IMR-90 (cell line): Measurements from ENCODE around the gene PPP1CA. TPM values are rescaled to one million over a fixed set of nuclear protein-coding genes. Genes with fewer than 3 reads are reported as not detected.

Experiments
- ATAC-seq: fragments of 200-7000 bp; cut with Tn5 transposase; 2 replicates; pipeline ENCODE4 v1.9.1; 2020; ENCODE audit warnings: low read depth, mild to moderate bottlenecking, moderate library complexity
- BruUV-seq: library from RNA; stranded (reverse); fragments of 400-500 nt; replicated peaks from 2 replicates; lab custom pipeline; 2021; lab: Mats Ljungman, UMichigan
- CTCF ChIA-PET: fragments of 300-600 bp; formaldehyde crosslinking; extraction: SDS; loops from one replicate; lab custom pipeline; 2021; ENCODE audit warnings: antibody characterized with exemption; lab: Yijun Ruan, JAX
- POLR2A ChIA-PET: fragments of 300-600 bp; sonication (Branson Sonifier 250); formaldehyde crosslinking; loops from one replicate; lab custom pipeline; 2022; ENCODE audit warnings: antibody characterized with exemption; ENCODE audit not compliant: unreplicated experiment; lab: Charles Lee
- DNase-seq: peaks from one replicate; pipeline ENCODE4 v3.0.0; 2013
- H2AFZ ChIP-seq: replicated peaks from 2 replicates; pipeline ENCODE3; 2013; ENCODE audit warnings: low read length, mild to moderate bottlenecking; ENCODE audit not compliant: poor library complexity
- H2AK5ac ChIP-seq: 2 replicates; pipeline ENCODE4 v1.6.1; 2013; ENCODE audit warnings: low read depth, low read length, inconsistent platforms
- H2AK9ac ChIP-seq: replicated peaks from 2 replicates; pipeline ENCODE3; 2013; ENCODE audit warnings: mild to moderate bottlenecking, low read depth, low read length, moderate library complexity; ENCODE audit not compliant: poor library complexity
- H2BK120ac ChIP-seq: 2 replicates; pipeline ENCODE4 v1.6.1; 2013; ENCODE audit warnings: low read depth, low read length, inconsistent platforms
- H2BK15ac ChIP-seq: 3 replicates; pipeline ENCODE4 v1.6.1; 2013; ENCODE audit warnings: low read depth, low read length, inconsistent platforms
- H2BK20ac ChIP-seq: 2 replicates; pipeline ENCODE4 v1.6.1; 2013; ENCODE audit warnings: low read depth, mild to moderate bottlenecking, inconsistent platforms, low read length, moderate library complexity
- H2BK5ac ChIP-seq: 2 replicates; pipeline ENCODE4 v1.6.1; 2013; ENCODE audit warnings: mild to moderate bottlenecking, low read depth, low read length, inconsistent platforms; ENCODE audit not compliant: poor library complexity, severe bottlenecking
- H3K14ac ChIP-seq: replicated peaks from 2 replicates; pipeline ENCODE4 v1.6.1; 2013; ENCODE audit warnings: low read depth, low read length, inconsistent platforms
- H3K18ac ChIP-seq: 2 replicates; pipeline ENCODE4 v1.6.1; 2013; ENCODE audit warnings: low read depth, low read length, control low read depth
- H3K23ac ChIP-seq: 2 replicates; pipeline ENCODE4 v1.6.1; 2013; ENCODE audit warnings: low read depth, low read length, inconsistent platforms
- H3K27ac ChIP-seq: 2 replicates; pipeline ENCODE4 v1.5.1; 2013; ENCODE audit warnings: mild to moderate bottlenecking, control low read depth, low read length; ENCODE audit not compliant: insufficient read depth
- H3K27me3 ChIP-seq: 2 replicates; pipeline ENCODE4 v1.6.1; 2013; ENCODE audit warnings: low read length; ENCODE audit not compliant: control insufficient read depth, insufficient read depth
- H3K36me3 ChIP-seq: 2 replicates; pipeline ENCODE4 v1.6.1; 2013; ENCODE audit warnings: low read length, mixed read lengths; ENCODE audit not compliant: control insufficient read depth, insufficient read depth
- H3K4ac ChIP-seq: 2 replicates; pipeline ENCODE4 v1.6.1; 2013; ENCODE audit warnings: low read depth, low read length, inconsistent platforms
- H3K4me1 ChIP-seq: 2 replicates; pipeline ENCODE4 v1.6.1; 2013; ENCODE audit warnings: low read length, mixed read lengths; ENCODE audit not compliant: control insufficient read depth, insufficient read depth
- H3K4me2 ChIP-seq: 2 replicates; pipeline ENCODE4 v1.6.1; 2013; ENCODE audit warnings: low read depth, mild to moderate bottlenecking, control low read depth, low read length, moderate library complexity
- H3K4me3 ChIP-seq: 2 replicates; pipeline ENCODE4 v1.5.1; 2013; ENCODE audit warnings: low read depth, mild to moderate bottlenecking, control low read depth, low read length, moderate library complexity; ENCODE audit not compliant: insufficient read depth
- H3K56ac ChIP-seq: 2 replicates; pipeline ENCODE4 v1.6.1; 2013; ENCODE audit warnings: low read length, inconsistent platforms; ENCODE audit not compliant: insufficient read depth; ENCODE audit errors: extremely low read depth
- H3K79me1 ChIP-seq, 2 experiments: 2 replicates each; pipeline ENCODE4 v1.6.1; 2013; ENCODE audit warnings: low read length in 2 of 2, inconsistent platforms in 1 of 2, low read depth in 1 of 2
- H3K9ac ChIP-seq: 2 replicates; pipeline ENCODE4 v1.6.1; 2013; ENCODE audit warnings: low read depth, low read length, control low read depth
- H3K9me1 ChIP-seq: 2 replicates; pipeline ENCODE4 v1.6.1; 2013; ENCODE audit warnings: low read length, inconsistent platforms; ENCODE audit not compliant: insufficient read depth
- H3K9me3 ChIP-seq: 2 replicates; pipeline ENCODE4 v1.6.1; 2013; ENCODE audit warnings: low read length; ENCODE audit not compliant: control insufficient read depth, insufficient read depth
- H4K20me1 ChIP-seq: 2 replicates; pipeline ENCODE4 v1.6.1; 2013; ENCODE audit warnings: low read length, inconsistent platforms; ENCODE audit not compliant: insufficient read depth
- H4K5ac ChIP-seq: 2 replicates; pipeline ENCODE4 v1.6.1; 2013; ENCODE audit warnings: mild to moderate bottlenecking, low read depth, low read length, control low read depth
- H4K8ac ChIP-seq, 2 experiments: 2 replicates each; pipeline ENCODE4 v1.6.1; 2013; ENCODE audit warnings: low read depth in 2 of 2, low read length in 2 of 2, control low read depth in 1 of 2, inconsistent platforms in 1 of 2
- H4K91ac ChIP-seq: 2 replicates; pipeline ENCODE4 v1.6.1; 2013; ENCODE audit warnings: low read depth, low read length, inconsistent platforms; ENCODE audit not compliant: insufficient read depth
- BHLHE40 ChIP-seq: fragments of 150-350 bp; IDR thresholded peaks from 2 replicates; pipeline ENCODE4 v1.6.1; 2016; ENCODE audit warnings: mild to moderate bottlenecking, low read depth, low read length
- CEBPB ChIP-seq: IDR thresholded peaks from 2 replicates; pipeline ENCODE4 v1.6.1; 2012; ENCODE audit warnings: low read depth, low read length, improper control_type of control experiment
- CHD1 ChIP-seq: IDR thresholded peaks from 2 replicates; pipeline ENCODE4 v1.6.1; 2012; ENCODE audit warnings: low read depth, low read length, improper control_type of control experiment
- FOS ChIP-seq: fragments of 150-350 bp; IDR thresholded peaks from 2 replicates; pipeline ENCODE4 v1.6.1; 2016; ENCODE audit warnings: low read depth, low read length
- MAZ ChIP-seq: IDR thresholded peaks from 2 replicates; pipeline ENCODE4 v1.6.1; 2012; ENCODE audit warnings: low read depth, mild to moderate bottlenecking, low read length, improper control_type of control experiment, moderate library complexity, borderline replicate concordance
- MXI1 ChIP-seq: IDR thresholded peaks from 2 replicates; pipeline ENCODE4 v1.6.1; 2012; ENCODE audit warnings: low read depth, mild to moderate bottlenecking, low read length, moderate library complexity, borderline replicate concordance
- NFE2L2 ChIP-seq: fragments of 150-350 bp; IDR thresholded peaks from 2 replicates; pipeline ENCODE4 v1.6.1; 2016; ENCODE audit warnings: low read depth, mild to moderate bottlenecking, low read length
- RAD21 ChIP-seq: IDR thresholded peaks from 2 replicates; pipeline ENCODE4 v1.6.1; 2012; ENCODE audit warnings: low read length, improper control_type of control experiment
- RCOR1 ChIP-seq: IDR thresholded peaks from 2 replicates; pipeline ENCODE4 v1.6.1; 2012; ENCODE audit warnings: mild to moderate bottlenecking, low read length, improper control_type of control experiment; ENCODE audit not compliant: insufficient replicate concordance
- RFX5 ChIP-seq: IDR thresholded peaks from 2 replicates; pipeline ENCODE4 v1.8.0; 2012; ENCODE audit warnings: low read depth, mild to moderate bottlenecking, low read length, moderate library complexity
- WGBS, 2 experiments: methylation state at CpG; one replicate each; pipeline versions ENCODE4 v1.1.5 to v1.1.7; 2013; ENCODE audit warnings: missing lambda C conversion rate in 2 of 2; ENCODE audit not compliant: insufficient read length in 1 of 2; ENCODE audit errors: extremely low coverage in 2 of 2; 5-methylcytosine and 5-hydroxymethylcytosine counted together
- dilution Hi-C: fragments of 300-500 bp; cut with HindIII; formaldehyde crosslinking; loops from one replicate; pipeline ENCODE4 v1.14.3; 2018; ENCODE audit warnings: low sequenced_read_pairs; ENCODE audit not compliant: unreplicated experiment
- in situ Hi-C: fragments of 300-500 bp; cut with MboI; formaldehyde crosslinking; loops from 3 replicates; pipeline ENCODE4 v1.14.3; 2019; ENCODE audit warnings: low sequenced_read_pairs, inconsistent platforms, mixed read lengths
- intact Hi-C: fragments of 100-400 bp; cut with micrococcal nuclease; formaldehyde crosslinking; loops from 2 replicates; pipeline ENCODE4 v1.10.0; 2022
- polyA plus RNA-seq, 3 experiments: library from polyadenylated mRNA; depleted of rRNA; stranded (reverse); fragments of >200 nt; gene quantifications; 2 replicates each; pipeline ENCODE4 v1.2.3, GENCODE V29; 2012; ENCODE audit warnings: low replicate concordance in 1 of 3
- total RNA-seq: library from RNA; depleted of rRNA; stranded (reverse); fragments of >200 nt; gene quantifications from 2 replicates; pipeline ENCODE4 v1.2.3, GENCODE V29; 2012
- TF ChIP-seq, protein P1 (sequence below): conservative IDR thresholded peaks from 2 replicates; pipeline ENCODE4 v1.5.1; 2012; ENCODE audit warnings: mild to moderate bottlenecking, low read depth, low read length, improper control_type of control experiment
- TF ChIP-seq, protein P2 (sequence below): fragments of 150-350 bp; IDR thresholded peaks from 2 replicates; pipeline ENCODE4 v1.6.1; 2017; ENCODE audit warnings: mild to moderate bottlenecking, antibody characterized with exemption, low read length, low read depth

Gene PPP1CA
- total and polyA plus RNA-seq, 2 of the 4 experiments (the other 2 are of a cell fraction) = 228 to 313 TPM

DNA sequence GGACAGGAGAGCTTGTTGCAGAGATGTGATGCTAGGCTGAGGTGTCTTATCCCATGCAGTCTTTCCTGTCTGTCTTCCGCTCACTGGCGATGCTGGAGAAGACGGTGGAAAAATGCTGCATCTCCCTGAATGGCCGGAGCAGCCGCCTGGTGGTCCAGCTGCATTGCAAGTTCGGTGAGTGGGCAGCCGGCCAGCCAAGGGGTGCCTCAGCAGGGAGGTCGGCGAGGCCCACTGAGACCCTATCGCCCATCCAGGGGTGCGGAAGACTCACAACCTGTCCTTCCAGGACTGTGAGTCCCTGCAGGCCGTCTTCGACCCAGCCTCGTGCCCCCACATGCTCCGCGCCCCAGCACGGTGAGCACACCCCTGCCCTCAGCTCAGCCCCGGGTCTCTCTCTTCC, 8.2 kb downstream of the PPP1CA start:
- H2BK15ac ChIP-seq = no peak overlapping the region
- H3K9ac ChIP-seq = no peak overlapping the region
- no peaks in the 10 kb centered on the region for H3K27me3 ChIP-seq
- peaks cover 10 to 38% of the 10 kb centered on the region in 2 experiments; a peak in 3 of 4 replicates for H3K79me1 ChIP-seq
- H2BK5ac ChIP-seq = no peak overlapping the region
- no peak overlapping the region for H3K4me2 ChIP-seq
- H4K8ac ChIP-seq = no peak overlapping the region
- H3K18ac ChIP-seq = no peak overlapping the region
- H3K4me3 ChIP-seq = no peak overlapping the region
- POLR2A ChIA-PET = no interaction called here
- BruUV-seq = no TSS peak
- H4K91ac ChIP-seq = no peak overlapping the region
- H3K36me3 ChIP-seq = peaks cover 23% of the 10 kb centered on the region
- TF ChIP-seq, protein P1, sequence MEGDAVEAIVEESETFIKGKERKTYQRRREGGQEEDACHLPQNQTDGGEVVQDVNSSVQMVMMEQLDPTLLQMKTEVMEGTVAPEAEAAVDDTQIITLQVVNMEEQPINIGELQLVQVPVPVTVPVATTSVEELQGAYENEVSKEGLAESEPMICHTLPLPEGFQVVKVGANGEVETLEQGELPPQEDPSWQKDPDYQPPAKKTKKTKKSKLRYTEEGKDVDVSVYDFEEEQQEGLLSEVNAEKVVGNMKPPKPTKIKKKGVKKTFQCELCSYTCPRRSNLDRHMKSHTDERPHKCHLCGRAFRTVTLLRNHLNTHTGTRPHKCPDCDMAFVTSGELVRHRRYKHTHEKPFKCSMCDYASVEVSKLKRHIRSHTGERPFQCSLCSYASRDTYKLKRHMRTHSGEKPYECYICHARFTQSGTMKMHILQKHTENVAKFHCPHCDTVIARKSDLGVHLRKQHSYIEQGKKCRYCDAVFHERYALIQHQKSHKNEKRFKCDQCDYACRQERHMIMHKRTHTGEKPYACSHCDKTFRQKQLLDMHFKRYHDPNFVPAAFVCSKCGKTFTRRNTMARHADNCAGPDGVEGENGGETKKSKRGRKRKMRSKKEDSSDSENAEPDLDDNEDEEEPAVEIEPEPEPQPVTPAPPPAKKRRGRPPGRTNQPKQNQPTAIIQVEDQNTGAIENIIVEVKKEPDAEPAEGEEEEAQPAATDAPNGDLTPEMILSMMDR = no peak
- no peak for TF ChIP-seq RFX5
- TF ChIP-seq NFE2L2 = no peak
- no peak for TF ChIP-seq CHD1
- no peak for TF ChIP-seq MXI1
- TF ChIP-seq RAD21 = no peak
- TF ChIP-seq BHLHE40 = no peak
- TF ChIP-seq RCOR1 = no peak
- TF ChIP-seq, protein P2, sequence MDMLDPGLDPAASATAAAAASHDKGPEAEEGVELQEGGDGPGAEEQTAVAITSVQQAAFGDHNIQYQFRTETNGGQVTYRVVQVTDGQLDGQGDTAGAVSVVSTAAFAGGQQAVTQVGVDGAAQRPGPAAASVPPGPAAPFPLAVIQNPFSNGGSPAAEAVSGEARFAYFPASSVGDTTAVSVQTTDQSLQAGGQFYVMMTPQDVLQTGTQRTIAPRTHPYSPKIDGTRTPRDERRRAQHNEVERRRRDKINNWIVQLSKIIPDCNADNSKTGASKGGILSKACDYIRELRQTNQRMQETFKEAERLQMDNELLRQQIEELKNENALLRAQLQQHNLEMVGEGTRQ = no peak
- TF ChIP-seq MAZ = no peak
- no peak for TF ChIP-seq FOS
- TF ChIP-seq CEBPB = no peak
- in situ Hi-C loops = no loop called here
- intact Hi-C loops = no loop called here
- no peaks in the 10 kb centered on the region; the same call in 1 of the 2 replicates for H3K9me1 ChIP-seq
- ATAC-seq (no peak), DNase-seq (no peak)
- H4K5ac ChIP-seq = no peak overlapping the region
- H3K9me3 ChIP-seq = no peaks in the 10 kb centered on the region
- dilution Hi-C loops = no loop called here
- H2BK20ac ChIP-seq = no peak overlapping the region
- peaks cover 3% of the 10 kb centered on the region for H3K4me1 ChIP-seq
- no peak overlapping the region for H2AK5ac ChIP-seq
- H3K56ac ChIP-seq = no peak overlapping the region
- H2BK120ac ChIP-seq = no peak overlapping the region
- no peak overlapping the region for H2AFZ ChIP-seq
- CTCF ChIA-PET = no interaction called here
- H3K14ac ChIP-seq = no peak overlapping the region
- H4K20me1 ChIP-seq = peaks cover 9% of the 10 kb centered on the region; the same call in 1 of the 2 replicates
- peak overlapping the region; percentile 62 for H2AK9ac ChIP-seq
- no peak overlapping the region for H3K23ac ChIP-seq
- H3K27ac ChIP-seq = no peak overlapping the region
- WGBS, 2 experiments = 93% methylated on average over 12 of the region's 18 CpGs; no CpG with 5 or more reads in 1 of the 2 experiments
- H3K4ac ChIP-seq = no peak overlapping the region
